Panc1 (cell line): ENCODE measurements around the gene ZNF575. TPM values are rescaled to one million over a fixed set of nuclear protein-coding genes. Genes with fewer than 3 reads are reported as not detected.

Experiments used
- ATAC-seq: fragments of 200-7000 bp; cut with Tn5 transposase; 2 replicates; pipeline ENCODE4 v1.9.1; 2020; ENCODE audit warnings: mild to moderate bottlenecking, moderate library complexity
- BruUV-seq: library from RNA; stranded (reverse); fragments of 400-500 nt; replicated peaks from 2 replicates; lab custom pipeline; 2021; lab: Mats Ljungman, UMichigan
- CTCF ChIA-PET: fragments of 300-600 bp; sonication (Branson Sonifier 250); formaldehyde crosslinking; loops from one replicate; lab custom pipeline; 2022; ENCODE audit warnings: antibody characterized with exemption; lab: Charles Lee
- POLR2A ChIA-PET: fragments of 300-600 bp; sonication (Branson Sonifier 250); formaldehyde crosslinking; loops from one replicate; lab custom pipeline; 2022; ENCODE audit warnings: antibody characterized with exemption; lab: Charles Lee
- DNase-seq: peaks from one replicate; pipeline ENCODE4 v3.0.0-alpha.2; 2010; ENCODE audit warnings: low read depth, low spot score
- H3K27ac ChIP-seq: 2 replicates; pipeline ENCODE4 v1.5.1; 2011; ENCODE audit warnings: mild to moderate bottlenecking, low read length, inconsistent platforms
- H3K27me3 ChIP-seq: fragments of 200-500 bp; sonication (Bioruptor generic); 2 replicates; pipeline ENCODE4 v1.6.0; 2014; ENCODE audit warnings: low read length, inconsistent platforms; ENCODE audit not compliant: control insufficient read depth, insufficient read depth
- H3K36me3 ChIP-seq: fragments of 200-500 bp; sonication (Bioruptor generic); 2 replicates; pipeline ENCODE4 v1.5.1; 2014; ENCODE audit warnings: inconsistent platforms, mild to moderate bottlenecking, low read length, moderate library complexity; ENCODE audit not compliant: control insufficient read depth, insufficient read depth
- H3K4me1 ChIP-seq: 2 replicates; pipeline ENCODE4 v1.5.1; 2011; ENCODE audit warnings: inconsistent platforms, mild to moderate bottlenecking, low read length, moderate library complexity; ENCODE audit not compliant: control insufficient read depth, insufficient read depth
- H3K4me3 ChIP-seq, 2 experiments: 2 replicates each; pipeline ENCODE4 v1.5.1; 2011 to 2012; ENCODE audit warnings: low read depth in 2 of 2, low read length in 2 of 2, mild to moderate bottlenecking in 2 of 2, inconsistent platforms in 1 of 2, moderate library complexity in 1 of 2
- H3K9me3 ChIP-seq: fragments of 200-500 bp; sonication (Bioruptor generic); 2 replicates; pipeline ENCODE4 v1.5.1; 2014; ENCODE audit warnings: low read depth, mild to moderate bottlenecking, inconsistent platforms, low read length, moderate library complexity; ENCODE audit not compliant: control insufficient read depth, insufficient read depth
- CTCF ChIP-seq: fragments of 450-650 bp; IDR thresholded peaks from 2 replicates; pipeline ENCODE4 v1.5.1; 2017; ENCODE audit warnings: mild to moderate bottlenecking
- POLR2AphosphoS5 ChIP-seq: IDR thresholded peaks from 2 replicates; pipeline ENCODE4 v1.6.1; 2012; ENCODE audit warnings: mild to moderate bottlenecking, low read depth, low read length, moderate library complexity
- REST ChIP-seq, 2 experiments: IDR thresholded peaks; 2 replicates each; pipeline ENCODE4 v1.6.1; 2011 to 2012; ENCODE audit warnings: low read depth in 2 of 2, control low read depth in 1 of 2, low read length in 1 of 2, mild to moderate bottlenecking in 1 of 2, moderate library complexity in 1 of 2; ENCODE audit not compliant: insufficient read depth in 1 of 2
- SIN3A ChIP-seq: IDR thresholded peaks from 2 replicates; pipeline ENCODE4 v1.6.1; 2012; ENCODE audit warnings: low read depth, mild to moderate bottlenecking, low read length, moderate library complexity, borderline replicate concordance; ENCODE audit not compliant: insufficient read depth
- TCF7L2 ChIP-seq: IDR thresholded peaks from 2 replicates; pipeline ENCODE4 v1.6.1; 2011; ENCODE audit warnings: mild to moderate bottlenecking, low read depth, low read length, inconsistent platforms
- in situ Hi-C: cut with HindIII; loops from 2 replicates; pipeline ENCODE4 v1.10.0; 2016; ENCODE audit warnings: low sequenced_read_pairs, low pct_unique_long_range_greater_than_20kb
- intact Hi-C: fragments of 100-400 bp; cut with micrococcal nuclease; formaldehyde crosslinking; loops from one replicate; pipeline ENCODE4 v1.10.0; 2022; ENCODE audit not compliant: unreplicated experiment
- total RNA-seq: library from RNA; stranded (reverse); gene quantifications from one replicate; pipeline ENCODE4 v1.2.1, GENCODE V29; 2021; ENCODE audit not compliant: unreplicated experiment

The ZNF575 gene
- total RNA-seq, 1 experiment from 2014 or later = 1.9 TPM

- TF ChIP-seq TCF7L2 (no peak), REST (IDR thresholded peaks at IDR 0.05; ENCODE audit: insufficient read depth in 1 of 2, low read depth in 2 of 2, low read length in 1 of 2) (no peak), CTCF (no peak), SIN3A (no peak), POLR2AphosphoS5 (no peak)
- Histone ChIP-seq H3K4me1 (no peaks in the 10 kb centered on the region), H3K36me3 (no peaks in the 10 kb centered on the region), H3K9me3 (no peaks in the 10 kb centered on the region), H3K27ac (no peak overlapping the region), H3K27me3 (no peaks in the 10 kb centered on the region), H3K4me3 (no peak overlapping the region)
- DNase-seq (no peak), ATAC-seq (no peak)
- ChIA-PET POLR2A (no interaction called here), CTCF (interaction anchor here (0.6 to 1.2 kb wide), 5 partner anchors 10 to 114 kb away, joined by 3 to 5 read pairs (median 3); partner anchors contain the start of genes IRGQ and ZNF576)
- intact Hi-C loops (no loop called here), in situ Hi-C loops (no loop called here)
- no TSS peak for BruUV-seq
These were observed 21.4 kb downstream of the ZNF575 start for GRCh38 chr19:43554317-43554895.

GRCh38 chr19:43555185-43555770, 22.3 kb downstream of the ZNF575 start:
- Histone ChIP-seq H3K9me3 (no peaks in the 10 kb centered on the region), H3K4me1 (no peaks in the 10 kb centered on the region), H3K27me3 (no peaks in the 10 kb centered on the region), H3K27ac (no peak overlapping the region), H3K36me3 (no peaks in the 10 kb centered on the region), H3K4me3 (no peak overlapping the region)
- no TSS peak for BruUV-seq
- in situ Hi-C loops = no loop called here
- ATAC-seq = peak; percentile 86
- DNase-seq = peak; percentile 53
- intact Hi-C loops = no loop called here
- CTCF ChIA-PET = interaction anchor here (0.6 to 1.2 kb wide), 5 partner anchors 9 to 113 kb away, joined by 3 to 5 read pairs (median 3); partner anchors contain the start of genes IRGQ and ZNF576
- POLR2A ChIA-PET = no interaction called here
- no peak for TF ChIP-seq SIN3A
- peak; percentile 86 for TF ChIP-seq CTCF
